ENCODE data around the gene CROT.

GRCh38 chr7:87336136-87336535, 9.3 kb upstream of the CROT start:
- TF ChIP-seq CTCF (IDR thresholded peaks at IDR 0.05; ENCODE audit: low read length): no peak
- TF ChIP-seq EZH2 (IDR thresholded peaks at IDR 0.05; ENCODE audit: borderline replicate concordance, low read length): no peak

Measured in OCI-LY1 (cell line).